Mesothelial cell of epicardium (in vitro differentiated cells): ENCODE results near the gene ASB18. TPM values are rescaled to one million over a fixed set of nuclear protein-coding genes. Genes with fewer than 3 reads are reported as not detected.

Experiments
- DNase-seq, 2 experiments: peaks; one replicate each; pipeline ENCODE4 v3.0.0; 2021; ENCODE audit warnings: low spot score in 2 of 2; ENCODE audit not compliant: unreplicated experiment in 2 of 2
- H3K27ac Mint-ChIP-seq: 2 replicates; pipeline ENCODE4 v1.8.0; 2021; ENCODE audit warnings: mixed read lengths
- H3K27me3 Mint-ChIP-seq: 2 replicates; pipeline ENCODE4 v1.8.0; 2021; ENCODE audit warnings: low read depth, mixed read lengths
- H3K36me3 Mint-ChIP-seq: 2 replicates; pipeline ENCODE4 v1.8.0; 2021; ENCODE audit warnings: mixed read lengths
- H3K4me1 Mint-ChIP-seq: 2 replicates; pipeline ENCODE4 v1.8.0; 2021; ENCODE audit warnings: mixed read lengths
- H3K4me3 Mint-ChIP-seq: 2 replicates; pipeline ENCODE4 v1.8.0; 2021; ENCODE audit warnings: mild to moderate bottlenecking, moderate library complexity, mixed read lengths
- H3K9me3 Mint-ChIP-seq: 2 replicates; pipeline ENCODE4 v1.8.0; 2021; ENCODE audit warnings: mixed read lengths
- total RNA-seq: library from RNA; stranded (reverse); gene quantifications from 3 replicates; pipeline ENCODE4 v1.2.1, GENCODE V29; 2021
- TF ChIP-seq, protein P1 (sequence below): fragments of 200-600 bp; sonication (generic); IDR thresholded peaks from one replicate; pipeline ENCODE4 v1.5.0; 2021; ENCODE audit warnings: antibody characterized with exemption; ENCODE audit not compliant: unreplicated experiment

The ASB18 gene
- total RNA-seq, 1 donor from 2014 or later = not detected

GRCh38 chr2:236160366-236161081 lies 103.7 kb downstream of the ASB18 start:
- TF ChIP-seq, protein P1, sequence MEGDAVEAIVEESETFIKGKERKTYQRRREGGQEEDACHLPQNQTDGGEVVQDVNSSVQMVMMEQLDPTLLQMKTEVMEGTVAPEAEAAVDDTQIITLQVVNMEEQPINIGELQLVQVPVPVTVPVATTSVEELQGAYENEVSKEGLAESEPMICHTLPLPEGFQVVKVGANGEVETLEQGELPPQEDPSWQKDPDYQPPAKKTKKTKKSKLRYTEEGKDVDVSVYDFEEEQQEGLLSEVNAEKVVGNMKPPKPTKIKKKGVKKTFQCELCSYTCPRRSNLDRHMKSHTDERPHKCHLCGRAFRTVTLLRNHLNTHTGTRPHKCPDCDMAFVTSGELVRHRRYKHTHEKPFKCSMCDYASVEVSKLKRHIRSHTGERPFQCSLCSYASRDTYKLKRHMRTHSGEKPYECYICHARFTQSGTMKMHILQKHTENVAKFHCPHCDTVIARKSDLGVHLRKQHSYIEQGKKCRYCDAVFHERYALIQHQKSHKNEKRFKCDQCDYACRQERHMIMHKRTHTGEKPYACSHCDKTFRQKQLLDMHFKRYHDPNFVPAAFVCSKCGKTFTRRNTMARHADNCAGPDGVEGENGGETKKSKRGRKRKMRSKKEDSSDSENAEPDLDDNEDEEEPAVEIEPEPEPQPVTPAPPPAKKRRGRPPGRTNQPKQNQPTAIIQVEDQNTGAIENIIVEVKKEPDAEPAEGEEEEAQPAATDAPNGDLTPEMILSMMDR = no peak
- H3K36me3 Mint-ChIP-seq = no peaks in the 10 kb centered on the region
- no peak overlapping the region for H3K4me3 Mint-ChIP-seq
- H3K4me1 Mint-ChIP-seq = peaks cover 9% of the 10 kb centered on the region
- no peaks in the 10 kb centered on the region for H3K9me3 Mint-ChIP-seq
- no peak overlapping the region for H3K27ac Mint-ChIP-seq
- no peak for DNase-seq
- peaks cover 92% of the 10 kb centered on the region for H3K27me3 Mint-ChIP-seq

GRCh38 chr2:236159778-236160170 lies 104.4 kb downstream of the ASB18 start:
- TF ChIP-seq, protein P1 = no peak
- Mint-ChIP-seq H3K27me3 (peaks cover 92% of the 10 kb centered on the region), H3K4me3 (no peak overlapping the region), H3K27ac (no peak overlapping the region), H3K36me3 (no peaks in the 10 kb centered on the region), H3K4me1 (peaks cover 4% of the 10 kb centered on the region), H3K9me3 (no peaks in the 10 kb centered on the region)
- no peak for DNase-seq

DNA sequence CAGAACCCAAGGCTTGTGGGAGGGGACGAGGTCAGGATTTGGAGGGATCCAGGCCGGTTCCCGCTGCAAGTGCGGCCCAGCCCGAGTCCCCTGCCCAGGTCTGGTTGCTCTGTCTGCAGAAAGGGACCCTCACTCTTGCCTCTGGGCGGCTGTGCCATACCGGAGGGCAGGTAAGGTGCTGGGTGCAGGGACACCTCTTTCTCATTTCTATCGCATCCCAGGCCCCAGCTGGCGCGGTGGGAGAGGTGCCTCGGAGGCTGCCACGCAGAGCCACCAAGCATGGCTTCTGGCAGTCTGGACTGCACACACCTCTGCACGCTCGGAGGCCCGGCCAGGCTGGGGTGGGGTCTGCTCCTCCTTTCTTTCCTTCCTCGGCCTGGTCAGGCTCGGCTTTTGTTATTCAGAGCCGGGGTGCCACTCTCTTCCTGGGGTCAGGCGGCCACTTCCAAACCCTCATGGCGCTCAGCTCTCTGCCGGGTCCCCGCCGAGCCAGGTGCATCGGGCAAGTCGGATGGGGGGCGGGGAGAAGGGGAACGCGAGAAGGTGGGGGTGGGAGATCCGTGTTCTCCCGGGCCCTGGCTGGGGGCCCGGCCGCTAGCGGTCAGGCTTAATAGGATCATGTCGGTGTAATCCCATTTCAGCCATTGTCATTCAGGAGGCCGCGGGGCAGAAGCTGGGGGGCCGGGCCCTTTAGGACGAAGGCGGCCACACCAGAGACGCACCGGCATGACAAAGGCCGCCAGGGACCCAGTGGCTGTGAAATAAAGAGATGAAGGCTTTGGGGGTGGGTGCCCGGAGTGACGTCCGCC lies 105.0 kb downstream of the ASB18 start:
- no peak overlapping the region for H3K27ac Mint-ChIP-seq
- H3K36me3 Mint-ChIP-seq = no peaks in the 10 kb centered on the region
- no peak for DNase-seq
- no peak overlapping the region for H3K4me3 Mint-ChIP-seq
- TF ChIP-seq, protein P1 = no peak
- peaks cover 3% of the 10 kb centered on the region for H3K9me3 Mint-ChIP-seq
- peaks cover 95% of the 10 kb centered on the region for H3K27me3 Mint-ChIP-seq
- peaks cover 2% of the 10 kb centered on the region for H3K4me1 Mint-ChIP-seq

- Mint-ChIP-seq H3K4me3 (no peak overlapping the region), H3K4me1 (peaks cover 2% of the 10 kb centered on the region)
- TF ChIP-seq, protein P1 = no peak
These were observed 106.2 kb downstream of the ASB18 start for GRCh38 chr2:236157815-236158498.

GRCh38 chr2:236157366-236157765 lies 106.8 kb downstream of the ASB18 start:
- TF ChIP-seq, protein P1 = no peak

More at GRCh38 chr2:236157815-236158498, 106.2 kb downstream of the ASB18 start:
- peaks cover 10% of the 10 kb centered on the region for H3K9me3 Mint-ChIP-seq
- H3K27ac Mint-ChIP-seq = no peak overlapping the region
- H3K27me3 Mint-ChIP-seq = peaks cover 92% of the 10 kb centered on the region
- peaks cover 1% of the 10 kb centered on the region for H3K36me3 Mint-ChIP-seq
- DNase-seq = no peak

More at GRCh38 chr2:236157366-236157765, 106.8 kb downstream of the ASB18 start:
- Mint-ChIP-seq H3K27me3 (peaks cover 87% of the 10 kb centered on the region), H3K9me3 (peaks cover 15% of the 10 kb centered on the region), H3K36me3 (peaks cover 1% of the 10 kb centered on the region), H3K4me3 (no peak overlapping the region), H3K27ac (no peak overlapping the region), H3K4me1 (peaks cover 2% of the 10 kb centered on the region)
- no peak for DNase-seq
